Right lobe of liver (tissue), 4 donors: ENCODE results near the gene DYNLL1.

Source experiments
- POLR2A ChIP-seq: fragments of 450-650 bp; IDR thresholded peaks from one replicate; pipeline ENCODE4 v1.6.1; 2017; ENCODE audit warnings: antibody characterized with exemption, mild to moderate bottlenecking
- TF ChIP-seq, protein P1 (sequence below), 4 donors: fragments of 200-600 bp in 3 of 4; fragments of 450-650 bp in 1 of 4; IDR thresholded peaks; one replicate each; pipeline versions ENCODE4 v1.5.1 to v1.8.0; 2016 to 2022; ENCODE audit warnings: antibody characterized with exemption in 4 of 4, mild to moderate bottlenecking in 2 of 4
- donor health status: DM: no; HTN: no; CAD: no.
- donor health status: DM: no; HTN: no; CAD: no.
- donor health status: DM: no; HTN: yes; CAD: no.

DNA sequence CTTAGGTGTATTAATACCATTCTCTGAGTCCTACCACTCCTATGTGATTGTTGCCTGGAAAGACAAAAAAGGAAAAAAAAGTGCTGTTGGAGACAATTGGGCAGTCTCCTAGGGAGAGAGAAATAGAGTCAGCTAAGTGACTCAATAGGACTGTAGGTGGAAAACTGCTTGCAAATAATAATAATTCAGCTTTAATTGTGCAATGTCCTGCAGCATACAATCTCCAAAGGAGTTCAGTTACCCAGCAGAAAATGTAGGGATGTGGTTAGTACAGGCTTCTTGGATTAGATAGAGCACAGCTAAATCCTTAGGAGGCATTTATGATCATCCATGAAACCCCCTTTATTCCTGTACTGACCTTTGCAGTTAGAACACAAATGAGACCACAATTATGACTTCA lies 23.4 kb upstream of the DYNLL1 start:
- TF ChIP-seq POLR2A, result no peak
- TF ChIP-seq, protein P1, sequence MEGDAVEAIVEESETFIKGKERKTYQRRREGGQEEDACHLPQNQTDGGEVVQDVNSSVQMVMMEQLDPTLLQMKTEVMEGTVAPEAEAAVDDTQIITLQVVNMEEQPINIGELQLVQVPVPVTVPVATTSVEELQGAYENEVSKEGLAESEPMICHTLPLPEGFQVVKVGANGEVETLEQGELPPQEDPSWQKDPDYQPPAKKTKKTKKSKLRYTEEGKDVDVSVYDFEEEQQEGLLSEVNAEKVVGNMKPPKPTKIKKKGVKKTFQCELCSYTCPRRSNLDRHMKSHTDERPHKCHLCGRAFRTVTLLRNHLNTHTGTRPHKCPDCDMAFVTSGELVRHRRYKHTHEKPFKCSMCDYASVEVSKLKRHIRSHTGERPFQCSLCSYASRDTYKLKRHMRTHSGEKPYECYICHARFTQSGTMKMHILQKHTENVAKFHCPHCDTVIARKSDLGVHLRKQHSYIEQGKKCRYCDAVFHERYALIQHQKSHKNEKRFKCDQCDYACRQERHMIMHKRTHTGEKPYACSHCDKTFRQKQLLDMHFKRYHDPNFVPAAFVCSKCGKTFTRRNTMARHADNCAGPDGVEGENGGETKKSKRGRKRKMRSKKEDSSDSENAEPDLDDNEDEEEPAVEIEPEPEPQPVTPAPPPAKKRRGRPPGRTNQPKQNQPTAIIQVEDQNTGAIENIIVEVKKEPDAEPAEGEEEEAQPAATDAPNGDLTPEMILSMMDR (IDR thresholded peaks at IDR 0.05), result no peak
